ENCODE data around the gene FRMD4A.

The FRMD4A gene

GRCh38 chr10:13809427-13809826 lies 521.3 kb downstream of the FRMD4A start:
- no peak for DNase-seq (ENCODE audit: extremely low read depth, low read depth)
- no peak for TF ChIP-seq CTCF (IDR thresholded peaks at IDR 0.05; ENCODE audit: low read depth, low read length)

- DNase-seq (ENCODE audit: extremely low read depth, low read depth) = no peak
- TF ChIP-seq CTCF (IDR thresholded peaks at IDR 0.05; ENCODE audit: low read depth, low read length) = no peak
These were observed 522.0 kb downstream of the FRMD4A start for GRCh38 chr10:13808556-13809391.

- TF ChIP-seq CTCF (IDR thresholded peaks at IDR 0.05; ENCODE audit: low read depth, low read length) = no peak
- DNase-seq (ENCODE audit: extremely low read depth, low read depth) = no peak
These were observed 524.3 kb downstream of the FRMD4A start for GRCh38 chr10:13806419-13806818.

- DNase-seq (ENCODE audit: extremely low read depth, low read depth) = no peak
- TF ChIP-seq CTCF (IDR thresholded peaks at IDR 0.05; ENCODE audit: low read depth, low read length) = no peak
These were observed 526.9 kb downstream of the FRMD4A start for GRCh38 chr10:13803566-13804554.

- no peak for DNase-seq (ENCODE audit: extremely low read depth, low read depth)
- TF ChIP-seq CTCF (IDR thresholded peaks at IDR 0.05; ENCODE audit: low read depth, low read length) = no peak
These were observed 528.8 kb downstream of the FRMD4A start for GRCh38 chr10:13801907-13802288.

GRCh38 chr10:13801156-13801906 lies 529.4 kb downstream of the FRMD4A start:
- TF ChIP-seq CTCF (IDR thresholded peaks at IDR 0.05; ENCODE audit: low read depth, low read length) = no peak
- DNase-seq (ENCODE audit: extremely low read depth, low read depth) = no peak

Data from AG09319 (cell line).